Measurements from ENCODE around the gene RNF31. TPM values are rescaled to one million over a fixed set of nuclear protein-coding genes. Genes with fewer than 3 reads are reported as not detected.

The RNF31 gene
- total and polyA plus RNA-seq, 2 of the 13 experiments (the other 11 are each of a cell fraction or from before 2014, with no cell fraction given), result 48.2 to 86.8 TPM

DNA sequence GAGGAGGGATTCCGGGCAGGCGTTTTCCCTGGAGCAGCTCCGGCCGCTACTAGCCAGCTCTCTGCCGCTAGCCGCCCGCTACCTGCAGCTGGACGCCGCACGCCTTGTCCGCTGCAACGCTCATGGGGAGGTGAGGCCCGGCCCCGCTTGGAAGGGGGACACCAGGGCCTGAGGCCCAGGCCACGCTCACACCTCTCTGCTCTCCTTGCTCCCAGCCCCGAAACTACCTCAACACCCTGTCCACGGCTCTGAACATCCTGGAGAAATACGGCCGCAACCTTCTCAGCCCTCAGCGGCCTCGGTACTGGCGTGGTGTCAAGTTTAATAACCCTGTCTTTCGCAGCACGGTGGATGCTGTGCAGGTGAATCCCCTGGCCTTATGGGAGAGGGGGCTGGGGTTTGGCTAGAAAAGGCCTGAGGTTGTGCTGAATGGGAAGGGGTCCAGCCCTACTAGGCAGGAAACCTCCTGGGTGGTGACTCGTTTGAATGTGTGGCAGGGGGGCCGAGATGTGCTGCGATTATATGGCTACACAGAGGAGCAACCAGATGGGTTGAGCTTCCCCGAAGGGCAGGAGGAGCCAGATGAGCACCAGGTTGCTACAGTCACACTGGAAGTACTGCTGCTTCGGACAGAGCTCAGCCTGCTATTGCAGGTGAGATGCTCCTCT, 597 bp downstream of the RNF31 start (continued):
- TF ChIP-seq RARG (CRISPR knock-in tag; IDR thresholded peaks at IDR 0.05; ENCODE audit: low read depth), result 0 out of 2 replicates have a peak, but pooled peaks have one; percentile 10
- TF ChIP-seq ZNF768 (CRISPR knock-in tag; IDR thresholded peaks at IDR 0.05), result peak; percentile 53; the same call in 1 of the 2 replicates
- TF ChIP-seq, protein P1, sequence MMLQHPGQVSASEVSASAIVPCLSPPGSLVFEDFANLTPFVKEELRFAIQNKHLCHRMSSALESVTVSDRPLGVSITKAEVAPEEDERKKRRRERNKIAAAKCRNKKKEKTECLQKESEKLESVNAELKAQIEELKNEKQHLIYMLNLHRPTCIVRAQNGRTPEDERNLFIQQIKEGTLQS (CRISPR knock-in tag; IDR thresholded peaks at IDR 0.05), result peak; percentile 10; the same call in 1 of the 2 replicates
- no peak for TF ChIP-seq SIX1 (CRISPR knock-in tag; IDR thresholded peaks at IDR 0.05; ENCODE audit: borderline replicate concordance)
- peak; percentile 69 for TF ChIP-seq HIVEP1 (CRISPR knock-in tag; IDR thresholded peaks at IDR 0.05)
- TF ChIP-seq KLF11 (CRISPR knock-in tag; IDR thresholded peaks at IDR 0.05), result no peak
- TF ChIP-seq KLF13 (CRISPR knock-in tag; IDR thresholded peaks at IDR 0.05), result peak; percentile 87; the same call in 1 of the 2 replicates
- TF ChIP-seq EED (CRISPR knock-in tag; IDR thresholded peaks at IDR 0.05), result peak; percentile 92
- TF ChIP-seq SOX5 (CRISPR knock-in tag; IDR thresholded peaks at IDR 0.05; ENCODE audit: borderline replicate concordance), result no peak; the same call in 1 of the 2 replicates
- TF ChIP-seq RAD21 (CRISPR knock-in tag; IDR thresholded peaks at IDR 0.05), result 0 out of 2 replicates have a peak, but pooled peaks have one; percentile 72
- TF ChIP-seq, protein P2, sequence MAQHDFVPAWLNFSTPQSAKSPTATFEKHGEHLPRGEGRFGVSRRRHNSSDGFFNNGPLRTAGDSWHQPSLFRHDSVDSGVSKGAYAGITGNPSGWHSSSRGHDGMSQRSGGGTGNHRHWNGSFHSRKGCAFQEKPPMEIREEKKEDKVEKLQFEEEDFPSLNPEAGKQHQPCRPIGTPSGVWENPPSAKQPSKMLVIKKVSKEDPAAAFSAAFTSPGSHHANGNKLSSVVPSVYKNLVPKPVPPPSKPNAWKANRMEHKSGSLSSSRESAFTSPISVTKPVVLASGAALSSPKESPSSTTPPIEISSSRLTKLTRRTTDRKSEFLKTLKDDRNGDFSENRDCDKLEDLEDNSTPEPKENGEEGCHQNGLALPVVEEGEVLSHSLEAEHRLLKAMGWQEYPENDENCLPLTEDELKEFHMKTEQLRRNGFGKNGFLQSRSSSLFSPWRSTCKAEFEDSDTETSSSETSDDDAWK (CRISPR knock-in tag; IDR thresholded peaks at IDR 0.05), result no peak
- TF ChIP-seq, protein P3, sequence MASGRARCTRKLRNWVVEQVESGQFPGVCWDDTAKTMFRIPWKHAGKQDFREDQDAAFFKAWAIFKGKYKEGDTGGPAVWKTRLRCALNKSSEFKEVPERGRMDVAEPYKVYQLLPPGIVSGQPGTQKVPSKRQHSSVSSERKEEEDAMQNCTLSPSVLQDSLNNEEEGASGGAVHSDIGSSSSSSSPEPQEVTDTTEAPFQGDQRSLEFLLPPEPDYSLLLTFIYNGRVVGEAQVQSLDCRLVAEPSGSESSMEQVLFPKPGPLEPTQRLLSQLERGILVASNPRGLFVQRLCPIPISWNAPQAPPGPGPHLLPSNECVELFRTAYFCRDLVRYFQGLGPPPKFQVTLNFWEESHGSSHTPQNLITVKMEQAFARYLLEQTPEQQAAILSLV (CRISPR knock-in tag; IDR thresholded peaks at IDR 0.05; ENCODE audit: borderline replicate concordance), result peak; percentile 84; the same call in 1 of the 2 replicates
- TF ChIP-seq, protein P4, sequence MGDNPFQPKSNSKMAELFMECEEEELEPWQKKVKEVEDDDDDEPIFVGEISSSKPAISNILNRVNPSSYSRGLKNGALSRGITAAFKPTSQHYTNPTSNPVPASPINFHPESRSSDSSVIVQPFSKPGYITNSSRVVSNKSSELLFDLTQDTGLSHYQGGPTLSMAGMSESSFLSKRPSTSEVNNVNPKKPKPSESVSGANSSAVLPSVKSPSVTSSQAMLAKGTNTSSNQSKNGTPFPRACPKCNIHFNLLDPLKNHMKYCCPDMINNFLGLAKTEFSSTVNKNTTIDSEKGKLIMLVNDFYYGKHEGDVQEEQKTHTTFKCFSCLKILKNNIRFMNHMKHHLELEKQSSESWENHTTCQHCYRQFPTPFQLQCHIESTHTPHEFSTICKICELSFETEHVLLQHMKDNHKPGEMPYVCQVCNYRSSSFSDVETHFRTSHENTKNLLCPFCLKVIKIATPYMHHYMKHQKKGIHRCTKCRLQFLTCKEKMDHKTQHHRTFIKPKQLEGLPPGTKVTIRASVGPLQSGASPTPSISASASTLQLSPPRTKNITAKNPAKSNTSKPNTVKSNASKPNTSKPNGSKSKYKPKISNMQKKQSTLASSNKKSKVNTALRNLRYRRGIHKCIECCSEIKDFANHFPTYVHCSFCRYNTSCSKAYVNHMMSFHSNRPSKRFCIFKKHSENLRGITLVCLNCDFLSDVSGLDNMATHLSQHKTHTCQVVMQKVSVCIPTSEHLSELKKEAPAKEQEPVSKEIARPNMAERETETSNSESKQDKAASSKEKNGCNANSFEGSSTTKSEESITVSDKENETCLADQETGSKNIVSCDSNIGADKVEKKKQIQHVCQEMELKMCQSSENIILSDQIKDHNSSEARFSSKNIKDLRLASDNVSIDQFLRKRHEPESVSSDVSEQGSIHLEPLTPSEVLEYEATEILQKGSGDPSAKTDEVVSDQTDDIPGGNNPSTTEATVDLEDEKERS (CRISPR knock-in tag; IDR thresholded peaks at IDR 0.05), result peak; percentile 89; the same call in 1 of the 2 replicates
- TF ChIP-seq ZSCAN12 (CRISPR knock-in tag; IDR thresholded peaks at IDR 0.05), result no peak
- TF ChIP-seq, protein P5, sequence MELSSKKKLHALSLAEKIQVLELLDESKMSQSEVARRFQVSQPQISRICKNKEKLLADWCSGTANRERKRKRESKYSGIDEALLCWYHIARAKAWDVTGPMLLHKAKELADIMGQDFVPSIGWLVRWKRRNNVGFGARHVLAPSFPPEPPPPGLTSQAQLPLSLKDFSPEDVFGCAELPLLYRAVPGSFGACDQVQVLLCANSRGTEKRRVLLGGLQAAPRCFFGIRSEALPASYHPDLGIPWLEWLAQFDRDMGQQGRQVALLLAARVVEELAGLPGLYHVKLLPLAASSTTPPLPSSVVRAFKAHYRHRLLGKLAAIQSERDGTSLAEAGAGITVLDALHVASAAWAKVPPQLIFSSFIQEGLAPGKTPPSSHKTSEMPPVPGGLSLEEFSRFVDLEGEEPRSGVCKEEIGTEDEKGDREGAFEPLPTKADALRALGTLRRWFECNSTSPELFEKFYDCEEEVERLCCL (CRISPR knock-in tag; IDR thresholded peaks at IDR 0.05; ENCODE audit: borderline replicate concordance), result peak; percentile 75; the same call in 1 of the 2 replicates
- TF ChIP-seq, protein P6, sequence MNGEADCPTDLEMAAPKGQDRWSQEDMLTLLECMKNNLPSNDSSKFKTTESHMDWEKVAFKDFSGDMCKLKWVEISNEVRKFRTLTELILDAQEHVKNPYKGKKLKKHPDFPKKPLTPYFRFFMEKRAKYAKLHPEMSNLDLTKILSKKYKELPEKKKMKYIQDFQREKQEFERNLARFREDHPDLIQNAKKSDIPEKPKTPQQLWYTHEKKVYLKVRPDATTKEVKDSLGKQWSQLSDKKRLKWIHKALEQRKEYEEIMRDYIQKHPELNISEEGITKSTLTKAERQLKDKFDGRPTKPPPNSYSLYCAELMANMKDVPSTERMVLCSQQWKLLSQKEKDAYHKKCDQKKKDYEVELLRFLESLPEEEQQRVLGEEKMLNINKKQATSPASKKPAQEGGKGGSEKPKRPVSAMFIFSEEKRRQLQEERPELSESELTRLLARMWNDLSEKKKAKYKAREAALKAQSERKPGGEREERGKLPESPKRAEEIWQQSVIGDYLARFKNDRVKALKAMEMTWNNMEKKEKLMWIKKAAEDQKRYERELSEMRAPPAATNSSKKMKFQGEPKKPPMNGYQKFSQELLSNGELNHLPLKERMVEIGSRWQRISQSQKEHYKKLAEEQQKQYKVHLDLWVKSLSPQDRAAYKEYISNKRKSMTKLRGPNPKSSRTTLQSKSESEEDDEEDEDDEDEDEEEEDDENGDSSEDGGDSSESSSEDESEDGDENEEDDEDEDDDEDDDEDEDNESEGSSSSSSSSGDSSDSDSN (CRISPR knock-in tag; IDR thresholded peaks at IDR 0.05), result peak; percentile 68; the same call in 1 of the 2 replicates
- TF ChIP-seq JARID2 (CRISPR knock-in tag; IDR thresholded peaks at IDR 0.05; ENCODE audit: insufficient replicate concordance), result no peak

Data from HepG2 (cell line).